Esophagus squamous epithelium (tissue), 5 donors: ENCODE data around the gene MRPL20. TPM values are rescaled to one million over a fixed set of nuclear protein-coding genes. Genes with fewer than 3 reads are reported as not detected.
A peak's percentile ranks its signal among the peaks of the same experiment; 100 is the strongest.

Experiments
- DNase-seq: peaks from one replicate; lab custom pipeline; 2025; lab: John Stamatoyannopoulos, UW
- H3K27ac ChIP-seq, 4 donors: fragments of 200-600 bp; sonication (generic); one replicate each; pipeline ENCODE4 v1.5.1; 2016 to 2019; ENCODE audit warnings: mild to moderate bottlenecking in 1 of 4
- H3K27me3 ChIP-seq, 4 donors: fragments of 200-600 bp; sonication (generic); 1 replicate in 3 of 4; 2 replicates in 1 of 4; pipeline versions ENCODE4 v1.5.1 to v1.6.0; 2017 to 2021; ENCODE audit warnings: antibody characterized with exemption in 1 of 4
- H3K36me3 ChIP-seq, 3 donors: fragments of 200-600 bp; sonication (generic); one replicate each; pipeline ENCODE4 v1.5.1; 2016 to 2019
- H3K4me1 ChIP-seq, 3 donors: fragments of 200-600 bp; sonication (generic); one replicate each; pipeline ENCODE4 v1.5.1; 2017 to 2019
- H3K4me3 ChIP-seq, 4 donors: fragments of 200-600 bp; sonication (generic); 1 replicate in 3 of 4; 2 replicates in 1 of 4; pipeline ENCODE4 v1.5.1; 2016 to 2019; ENCODE audit warnings: mild to moderate bottlenecking in 2 of 4, moderate library complexity in 1 of 4
- H3K9me3 ChIP-seq, 3 donors: fragments of 200-600 bp; sonication (generic); one replicate each; pipeline ENCODE4 v1.5.1; 2016 to 2019
- CTCF ChIP-seq, 6 experiments: fragments of 450-650 bp in 4 of 6; fragments of 200-600 bp in 2 of 6; sonication (generic) in 2 of 6; IDR thresholded peaks; one replicate each; pipeline ENCODE4 v1.5.1; 2016 to 2019; ENCODE audit warnings: antibody characterized with exemption in 6 of 6, mild to moderate bottlenecking in 4 of 6, moderate library complexity in 4 of 6
- POLR2A ChIP-seq, 4 donors: fragments of 450-650 bp; IDR thresholded peaks; one replicate each; pipeline ENCODE4 v1.6.1; 2017; ENCODE audit warnings: antibody characterized with exemption in 4 of 4, mild to moderate bottlenecking in 4 of 4, moderate library complexity in 3 of 4
- WGBS, 2 donors: methylation state at CpG; one replicate each; pipeline ENCODE4 v1.1.5; 2018; 5-methylcytosine and 5-hydroxymethylcytosine counted together
- intact Hi-C: fragments of 100-400 bp; cut with DNase I; formaldehyde crosslinking; loops from one replicate; pipeline ENCODE4 v1.15.0; 2022
- total RNA-seq, 4 donors: library from RNA; depleted of rRNA; stranded (reverse); fragments of >200 nt; gene quantifications; one replicate each; pipeline ENCODE4 v1.1.0, GENCODE V29; 2016
- donor health status: DM: yes; HTN: yes; CAD: no.

MRPL20 gene
- total RNA-seq, 4 donors from 2014 or later, result 98.0 to 157 (median 116) TPM

DNA sequence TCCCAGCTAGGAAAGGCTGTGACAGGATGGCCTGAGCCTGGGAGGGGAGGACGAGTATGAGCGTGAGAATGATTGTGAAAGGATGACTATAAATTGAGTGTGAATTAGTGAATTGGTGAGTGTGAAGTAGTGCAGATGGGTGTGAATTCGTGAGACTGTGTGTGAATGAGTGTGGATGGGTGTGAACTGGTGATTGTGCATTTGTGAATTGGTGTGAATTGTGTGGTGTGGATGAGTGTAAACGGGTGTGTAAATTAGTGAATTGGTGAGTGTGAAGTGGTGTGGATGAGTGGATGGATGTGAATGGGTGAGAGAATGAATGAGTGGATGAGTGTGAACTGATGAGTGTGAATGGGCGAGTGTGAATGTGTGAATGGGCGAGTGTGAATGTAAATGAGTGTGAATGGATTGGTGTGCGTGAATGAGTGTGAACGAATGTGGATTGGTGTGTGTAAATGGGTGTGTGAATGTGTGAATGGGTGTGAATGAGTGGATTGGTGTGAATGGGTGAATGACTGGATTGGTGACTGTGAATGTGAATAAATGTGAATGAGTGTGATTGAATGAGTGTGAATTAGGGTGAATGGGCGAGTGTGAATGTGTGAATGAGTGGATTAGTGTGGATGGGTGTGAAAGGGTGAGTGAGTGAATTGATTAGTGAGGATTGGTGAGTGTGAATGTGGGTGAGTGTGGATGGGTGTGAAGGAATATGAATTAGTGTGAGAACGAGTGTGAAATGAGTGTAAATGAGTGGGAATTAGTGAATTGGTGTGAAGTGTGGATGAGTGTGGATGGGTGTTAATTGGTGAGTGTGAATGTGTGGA is 41.0 kb downstream of the MRPL20 start:
- H3K27ac ChIP-seq, result no peak overlapping the region
- DNase-seq, result no peak
- no peaks in the 10 kb centered on the region for H3K36me3 ChIP-seq
- peaks cover 0 to 15% (median 8%) of the 10 kb centered on the region in 3 donors for H3K4me1 ChIP-seq
- H3K4me3 ChIP-seq, result no peak overlapping the region
- TF ChIP-seq CTCF (IDR thresholded peaks at IDR 0.05) (no peak), POLR2A (IDR thresholded peaks at IDR 0.05) (no peak)
- WGBS, 2 donors, result 75 to 81% methylated on average over 10 of the region's 10 CpGs
- no peaks in the 10 kb centered on the region for H3K9me3 ChIP-seq
- intact Hi-C loops, result no loop called here
- H3K27me3 ChIP-seq, result peaks cover 0 to 7% (median 0%) of the 10 kb centered on the region in 4 donors

DNA sequence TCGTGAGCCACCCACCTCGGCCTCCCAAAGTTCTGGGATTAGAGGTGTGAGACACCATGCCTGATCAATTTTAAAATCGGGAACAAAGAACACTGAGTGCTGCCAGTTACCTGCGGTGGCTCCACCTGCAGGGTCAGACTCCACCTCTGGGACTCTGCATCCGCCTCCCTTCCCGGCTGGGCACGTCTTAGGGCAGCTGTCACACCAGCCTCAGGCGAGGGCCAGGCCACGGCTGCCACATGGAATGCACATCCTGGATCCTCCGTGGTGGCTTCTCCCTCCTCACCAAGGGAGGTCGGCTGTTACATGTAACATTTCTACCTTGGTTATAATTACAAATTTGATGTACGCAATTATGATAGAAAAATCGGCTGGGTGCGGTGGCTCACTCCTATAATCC is 42.8 kb downstream of the MRPL20 start:
- H3K27me3 ChIP-seq, result peaks cover 0 to 24% (median 0%) of the 10 kb centered on the region in 4 donors
- TF ChIP-seq POLR2A (IDR thresholded peaks at IDR 0.05) (no peak), CTCF (IDR thresholded peaks at IDR 0.05) (no peak)
- intact Hi-C loops, result no loop called here
- H3K4me3 ChIP-seq, result no peak overlapping the region
- H3K36me3 ChIP-seq, result no peaks in the 10 kb centered on the region
- H3K4me1 ChIP-seq, result peaks cover 0 to 31% (median 19%) of the 10 kb centered on the region in 3 donors
- H3K9me3 ChIP-seq, result no peaks in the 10 kb centered on the region
- H3K27ac ChIP-seq, result no peak overlapping the region
- no peak for DNase-seq
- WGBS, 2 donors, result 74 to 75% methylated on average over 8 to 9 of the region's 14 CpGs

DNA sequence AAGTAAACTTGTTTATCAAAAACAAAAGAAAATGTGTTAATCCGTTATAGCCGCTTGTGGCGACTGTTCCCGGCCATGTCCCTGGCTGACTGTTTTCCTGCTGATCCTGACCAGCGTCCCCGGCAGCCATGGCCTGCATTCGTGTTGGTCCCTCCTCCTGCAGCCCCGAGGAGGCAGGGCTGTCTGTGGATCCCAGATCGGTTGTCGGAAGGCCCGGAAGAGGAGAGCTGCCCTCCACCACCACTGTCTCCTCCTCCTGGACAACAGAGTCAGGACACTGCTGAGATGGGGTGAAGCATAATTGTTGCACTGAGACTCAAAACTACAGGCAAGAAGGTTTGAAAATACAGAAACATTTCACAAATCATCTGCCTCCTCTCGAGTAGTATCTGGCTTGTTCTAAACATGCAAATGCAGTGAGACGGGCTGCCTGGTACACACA is 45.1 kb downstream of the MRPL20 start:
- no peak for DNase-seq
- TF ChIP-seq CTCF (IDR thresholded peaks at IDR 0.05) (no peak), POLR2A (IDR thresholded peaks at IDR 0.05) (no peak)
- intact Hi-C loops, result no loop called here
- Histone ChIP-seq H3K9me3 (no peaks in the 10 kb centered on the region), H3K4me1 (peaks cover 11 to 54% (median 28%) of the 10 kb centered on the region in 3 donors), H3K27me3 (peaks cover 0 to 46% (median 0%) of the 10 kb centered on the region in 4 donors), H3K36me3 (no peaks in the 10 kb centered on the region), H3K27ac (peak overlapping the region in 3 of 4 donors; percentile 45 to 81 (median 76)), H3K4me3 (no peak overlapping the region)
- WGBS, 2 donors, result 29% methylated on average over 8 to 11 of the region's 13 CpGs

GRCh38 chr1:1361233-1361981 is 45.7 kb downstream of the MRPL20 start:
- TF ChIP-seq POLR2A (IDR thresholded peaks at IDR 0.05) (no peak), CTCF (IDR thresholded peaks at IDR 0.05) (no peak)
- peaks cover 0 to 52% (median 0%) of the 10 kb centered on the region in 4 donors for H3K27me3 ChIP-seq
- WGBS, 2 donors, result 39 to 70% methylated on average over 3 to 19 of the region's 35 CpGs
- H3K4me1 ChIP-seq, result peaks cover 17 to 60% (median 33%) of the 10 kb centered on the region in 3 donors
- H3K9me3 ChIP-seq, result no peaks in the 10 kb centered on the region
- DNase-seq, result no peak
- intact Hi-C loops, result no loop called here
- peak overlapping the region in 3 of 4 donors; percentile 45 to 81 (median 76) for H3K27ac ChIP-seq
- H3K36me3 ChIP-seq, result no peaks in the 10 kb centered on the region
- H3K4me3 ChIP-seq, result no peak overlapping the region
